ENCODE data around the gene EBF3.
"Not testable (repeated sequence)": the region's sequence is repeated elsewhere in the genome, so short reads cannot be mapped to it uniquely, and the experiment has no call there.

EBF3 gene

GRCh38 chr10:129929343-129930292 lies 34.5 kb downstream of the EBF3 start:
- no peak for FAIRE-seq
- DNase-seq (ENCODE audit: low spot score) = no peak

GRCh38 chr10:129927351-129928120 lies 36.5 kb downstream of the EBF3 start:
- FAIRE-seq = no peak

GRCh38 chr10:129926066-129927055 lies 37.7 kb downstream of the EBF3 start:
- FAIRE-seq = no peak
- no peak for DNase-seq (ENCODE audit: low spot score)

More at GRCh38 chr10:129927351-129928120, 36.5 kb downstream of the EBF3 start:
- DNase-seq (ENCODE audit: low spot score) = no peak

- FAIRE-seq = no peak
- no peak for DNase-seq (ENCODE audit: low spot score)
Observed at GRCh38 chr10:129924375-129925085, 39.5 kb downstream of the EBF3 start.

GRCh38 chr10:129922598-129923123 lies 41.4 kb downstream of the EBF3 start:
- DNase-seq (ENCODE audit: low spot score) = no peak
- no peak for FAIRE-seq

- FAIRE-seq (no peak), DNase-seq (ENCODE audit: low spot score) (no peak)
Observed at GRCh38 chr10:129921801-129922597, 42.1 kb downstream of the EBF3 start.

GRCh38 chr10:129921065-129921670 lies 42.9 kb downstream of the EBF3 start:
- DNase-seq (ENCODE audit: low spot score) (no peak), FAIRE-seq (no peak)

GRCh38 chr10:129920187-129920586 lies 43.9 kb downstream of the EBF3 start:
- FAIRE-seq; DNase-seq (ENCODE audit: low spot score): not testable (repeated sequence)

- DNase-seq (ENCODE audit: low spot score) (no peak), FAIRE-seq (no peak)
Observed at GRCh38 chr10:129919358-129919757, 44.7 kb downstream of the EBF3 start.

- DNase-seq (ENCODE audit: low spot score) (no peak), FAIRE-seq (no peak)
Observed at GRCh38 chr10:129918836-129919235, 45.2 kb downstream of the EBF3 start.

- FAIRE-seq (no peak), DNase-seq (ENCODE audit: low spot score) (no peak)
Observed at GRCh38 chr10:129918401-129918800, 45.7 kb downstream of the EBF3 start.

GRCh38 chr10:129917936-129918335 lies 46.1 kb downstream of the EBF3 start:
- no peak for FAIRE-seq
- no peak for DNase-seq (ENCODE audit: low spot score)

- no peak for FAIRE-seq
- DNase-seq (ENCODE audit: low spot score) = no peak
Observed at GRCh38 chr10:129916506-129916995, 47.5 kb downstream of the EBF3 start.

- DNase-seq (ENCODE audit: low spot score) (no peak), FAIRE-seq (no peak)
Observed at GRCh38 chr10:129915526-129916378, 48.3 kb downstream of the EBF3 start.

- DNase-seq (ENCODE audit: low spot score) = no peak
- FAIRE-seq = no peak
Observed at GRCh38 chr10:129914960-129915359, 49.1 kb downstream of the EBF3 start.

- FAIRE-seq = no peak
- DNase-seq (ENCODE audit: low spot score) = no peak
Observed at GRCh38 chr10:129914153-129914855, 49.8 kb downstream of the EBF3 start.
